K562 (cell line): ENCODE data around the gene DHRS3. TPM values are rescaled to one million over a fixed set of nuclear protein-coding genes. Genes with fewer than 3 reads are reported as not detected.
A peak's percentile ranks its signal among the peaks of the same experiment; 100 is the strongest.

Experiments
- CBX5 ChIP-seq: IDR thresholded peaks from 2 replicates; pipeline ENCODE4 v1.6.1; 2014; ENCODE audit warnings: low read depth, borderline replicate concordance
- CEBPG ChIP-seq, 3 experiments: fragments of 200-800 bp in 1 of 3; sonication (Bioruptor generic) in 1 of 3; sonication (generic) in 1 of 3; formaldehyde crosslinking in 1 of 3; IDR thresholded peaks in 2 of 3; conservative IDR thresholded peaks in 1 of 3; 2 replicates each; pipeline versions ENCODE4 v1.6.1 to v1.8.0; 2016 to 2022; ENCODE audit warnings: missing compliant biosample characterization in 2 of 3, missing genetic modification characterization in 2 of 3, mild to moderate bottlenecking in 1 of 3, missing genetic modification reagents in 1 of 3
- FOXK1 ChIP-seq: sonication (generic); formaldehyde crosslinking; IDR thresholded peaks from 2 replicates; pipeline ENCODE4 v1.8.0; 2022; ENCODE audit warnings: missing genetic modification reagents, mild to moderate bottlenecking, borderline replicate concordance
- HDAC3 ChIP-seq: fragments of 450-650 bp; IDR thresholded peaks from 2 replicates; pipeline ENCODE4 v1.6.1; 2018; ENCODE audit warnings: borderline replicate concordance, mild to moderate bottlenecking, moderate library complexity; ENCODE audit not compliant: partially characterized antibody
- HLTF ChIP-seq: fragments of 450-650 bp; IDR thresholded peaks from 2 replicates; pipeline ENCODE4 v1.6.1; 2016
- KLF1 ChIP-seq: fragments of 450-650 bp; IDR thresholded peaks from 2 replicates; pipeline ENCODE4 v1.6.1; 2016; ENCODE audit warnings: missing genetic modification characterization, missing compliant biosample characterization
- MCM2 ChIP-seq: fragments of 450-650 bp; IDR thresholded peaks from 2 replicates; pipeline ENCODE4 v1.6.1; 2017; ENCODE audit warnings: low read depth, mild to moderate bottlenecking
- MCM3 ChIP-seq: fragments of 450-650 bp; IDR thresholded peaks from 2 replicates; pipeline ENCODE4 v1.6.1; 2016
- MTA3 ChIP-seq: fragments of 450-650 bp; formaldehyde crosslinking; IDR thresholded peaks from 2 replicates; pipeline ENCODE4 v1.6.1; 2017; ENCODE audit warnings: mild to moderate bottlenecking, borderline replicate concordance
- NR2F6 ChIP-seq: fragments of 450-650 bp; formaldehyde crosslinking; IDR thresholded peaks from 2 replicates; pipeline ENCODE4 v1.4.0; 2020; ENCODE audit warnings: mild to moderate bottlenecking
- SAP30 ChIP-seq: fragments of 200-600 bp; sonication (generic); IDR thresholded peaks from 2 replicates; pipeline ENCODE4 v1.6.1; 2012; ENCODE audit warnings: borderline replicate concordance, low read depth, mild to moderate bottlenecking, moderate library complexity, low read length, control low read depth, inconsistent platforms; ENCODE audit not compliant: insufficient read depth, poor library complexity, severe bottlenecking
- SMAD1 ChIP-seq: fragments of 150-350 bp; IDR thresholded peaks from 2 replicates; pipeline ENCODE4 v1.6.1; 2014; ENCODE audit warnings: low read length, low read depth; ENCODE audit not compliant: partially characterized antibody
- SMAD3 ChIP-seq: fragments of 450-650 bp; formaldehyde crosslinking; conservative IDR thresholded peaks from 2 replicates; pipeline ENCODE4 v1.4.0; 2020; ENCODE audit warnings: mild to moderate bottlenecking
- TEAD2 ChIP-seq: fragments of 450-650 bp; IDR thresholded peaks from 2 replicates; pipeline ENCODE4 v1.6.1; 2016; ENCODE audit warnings: missing genetic modification characterization, control low read depth, missing compliant biosample characterization
- TFAM ChIP-seq: fragments of 250-450 bp; sonication (Bioruptor Pico); conservative IDR thresholded peaks from 2 replicates; pipeline ENCODE4 v1.5.0; 2021; ENCODE audit warnings: mild to moderate bottlenecking, moderate library complexity
- U2AF2 ChIP-seq: fragments of 200-400 bp; formaldehyde crosslinking; optimal IDR thresholded peaks from 2 replicates; pipeline ENCODE3; 2017; ENCODE audit warnings: low read depth, mild to moderate bottlenecking, low read length
- ZNF140 ChIP-seq: fragments of 250-450 bp; sonication (Bioruptor Pico); IDR thresholded peaks from 2 replicates; pipeline ENCODE4 v1.8.0; 2021; ENCODE audit warnings: moderate library complexity, mild to moderate bottlenecking, inconsistent platforms
- ZNF239 ChIP-seq: fragments of 250-450 bp; sonication (Bioruptor Pico); IDR thresholded peaks from 2 replicates; pipeline ENCODE4 v1.4.0; 2020; ENCODE audit warnings: mild to moderate bottlenecking
- ZNF436 ChIP-seq: fragments of 250-450, 450-650 bp; sonication (Bioruptor Pico); formaldehyde crosslinking; IDR thresholded peaks from 2 replicates; pipeline ENCODE4 v1.7.0; 2020; ENCODE audit warnings: mild to moderate bottlenecking
- polyA plus RNA-seq, 8 experiments: library from polyadenylated mRNA; depleted of rRNA in 4 of 8; stranded (reverse) in 5 of 8; unstranded in 3 of 8; fragments of >200 nt; fragmentation: Nextera tagmentation in 2 of 8; fragmentation: Illumina TruSeq in 1 of 8; extraction: Ambion mirVana in 2 of 8; extraction: Trizol in 1 of 8; gene quantifications; 2 replicates each; pipeline versions ENCODE4 v1.2.1 to v1.2.3, GENCODE V29; 2011 to 2014; ENCODE audit warnings: inconsistent platforms in 1 of 8, missing spikeins in 1 of 8
- total RNA-seq, 7 experiments: library from RNA; depleted of rRNA in 6 of 7; stranded (reverse); fragments of >200 nt in 6 of 7; fragmentation: Illumina TruSeq in 2 of 7; extraction: Trizol in 2 of 7; gene quantifications; 2 replicates each; pipeline versions ENCODE4 v1.2.1 to v1.2.3, GENCODE V29; 2011 to 2021; ENCODE audit warnings: low replicate concordance in 1 of 7
- TF ChIP-seq, protein P1 (sequence below): sonication (generic); formaldehyde crosslinking; IDR thresholded peaks from 2 replicates; pipeline ENCODE4 v1.8.0; 2023; ENCODE audit warnings: mild to moderate bottlenecking, missing genetic modification reagents
- TF ChIP-seq, protein P2 (sequence below), 2 experiments: fragments of 450-650 bp in 1 of 2; sonication (generic) in 1 of 2; formaldehyde crosslinking in 1 of 2; IDR thresholded peaks in 1 of 2; conservative IDR thresholded peaks in 1 of 2; 2 replicates each; pipeline versions ENCODE4 v1.6.1 to v1.8.1; 2016 to 2023; ENCODE audit warnings: mild to moderate bottlenecking in 2 of 2, moderate library complexity in 2 of 2, inconsistent platforms in 1 of 2, missing genetic modification reagents in 1 of 2
- TF ChIP-seq, protein P3 (sequence below): fragments of 450-650 bp; IDR thresholded peaks from 2 replicates; pipeline ENCODE4 v1.6.1; 2016; ENCODE audit warnings: low read depth, mild to moderate bottlenecking, moderate library complexity

The DHRS3 gene
- total and polyA plus RNA-seq, 9 of the 15 experiments (the other 6 are each of a cell fraction or from before 2014, with no cell fraction given): 21.0 to 116 (median 58.7) TPM

DNA sequence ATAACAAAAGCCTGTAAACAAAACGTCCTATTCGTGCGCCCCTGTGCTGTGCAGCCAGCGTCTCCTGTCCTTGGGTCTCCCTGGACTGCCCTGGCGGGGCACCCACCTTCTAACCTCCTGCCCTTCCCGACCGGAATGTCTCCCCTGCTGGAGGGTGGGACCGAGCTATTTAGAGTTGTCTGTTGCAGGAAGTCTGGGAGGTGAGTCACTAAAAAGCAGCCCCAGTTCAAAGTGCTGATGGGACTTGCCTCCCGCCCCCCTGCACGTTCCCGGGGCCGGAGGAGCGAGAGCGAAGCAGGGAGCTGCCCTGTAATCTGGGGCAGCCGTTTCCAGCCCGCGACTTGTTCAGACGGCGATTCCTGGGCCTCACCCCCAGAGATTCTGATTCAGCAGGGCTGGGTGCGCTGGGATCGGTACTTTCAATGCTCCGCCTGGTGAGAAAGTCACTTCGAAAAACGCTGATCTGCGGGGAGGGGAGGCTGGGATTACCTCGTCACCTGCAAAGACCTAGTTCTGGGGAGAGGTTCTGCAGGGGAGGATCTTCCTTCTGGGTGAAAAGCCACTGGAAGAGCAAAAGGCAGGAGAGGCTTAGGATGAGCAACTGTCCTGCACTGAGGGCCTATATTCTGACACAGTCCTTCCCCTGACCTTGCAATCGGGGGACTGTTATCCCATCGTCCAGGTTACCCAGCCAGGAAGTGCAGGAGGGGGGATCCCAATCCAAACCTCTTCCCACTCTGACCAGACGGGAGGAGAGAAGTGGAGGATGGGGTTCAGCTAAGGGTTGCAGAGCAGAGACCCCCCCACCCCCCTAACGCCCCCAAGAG, 1.2 kb upstream of the DHRS3 start (continued):
- no peak for TF ChIP-seq KLF1
- no peak for TF ChIP-seq MCM3
- TF ChIP-seq, protein P1, sequence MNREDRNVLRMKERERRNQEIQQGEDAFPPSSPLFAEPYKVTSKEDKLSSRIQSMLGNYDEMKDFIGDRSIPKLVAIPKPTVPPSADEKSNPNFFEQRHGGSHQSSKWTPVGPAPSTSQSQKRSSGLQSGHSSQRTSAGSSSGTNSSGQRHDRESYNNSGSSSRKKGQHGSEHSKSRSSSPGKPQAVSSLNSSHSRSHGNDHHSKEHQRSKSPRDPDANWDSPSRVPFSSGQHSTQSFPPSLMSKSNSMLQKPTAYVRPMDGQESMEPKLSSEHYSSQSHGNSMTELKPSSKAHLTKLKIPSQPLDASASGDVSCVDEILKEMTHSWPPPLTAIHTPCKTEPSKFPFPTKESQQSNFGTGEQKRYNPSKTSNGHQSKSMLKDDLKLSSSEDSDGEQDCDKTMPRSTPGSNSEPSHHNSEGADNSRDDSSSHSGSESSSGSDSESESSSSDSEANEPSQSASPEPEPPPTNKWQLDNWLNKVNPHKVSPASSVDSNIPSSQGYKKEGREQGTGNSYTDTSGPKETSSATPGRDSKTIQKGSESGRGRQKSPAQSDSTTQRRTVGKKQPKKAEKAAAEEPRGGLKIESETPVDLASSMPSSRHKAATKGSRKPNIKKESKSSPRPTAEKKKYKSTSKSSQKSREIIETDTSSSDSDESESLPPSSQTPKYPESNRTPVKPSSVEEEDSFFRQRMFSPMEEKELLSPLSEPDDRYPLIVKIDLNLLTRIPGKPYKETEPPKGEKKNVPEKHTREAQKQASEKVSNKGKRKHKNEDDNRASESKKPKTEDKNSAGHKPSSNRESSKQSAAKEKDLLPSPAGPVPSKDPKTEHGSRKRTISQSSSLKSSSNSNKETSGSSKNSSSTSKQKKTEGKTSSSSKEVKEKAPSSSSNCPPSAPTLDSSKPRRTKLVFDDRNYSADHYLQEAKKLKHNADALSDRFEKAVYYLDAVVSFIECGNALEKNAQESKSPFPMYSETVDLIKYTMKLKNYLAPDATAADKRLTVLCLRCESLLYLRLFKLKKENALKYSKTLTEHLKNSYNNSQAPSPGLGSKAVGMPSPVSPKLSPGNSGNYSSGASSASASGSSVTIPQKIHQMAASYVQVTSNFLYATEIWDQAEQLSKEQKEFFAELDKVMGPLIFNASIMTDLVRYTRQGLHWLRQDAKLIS (CRISPR knock-in tag): no peak
- TF ChIP-seq ZNF436 (CRISPR knock-in tag): no peak
- TF ChIP-seq ZNF239 (CRISPR knock-in tag): no peak
- peak; percentile 24 for TF ChIP-seq SMAD1
- TF ChIP-seq CBX5: peak; percentile 21; the same call in 1 of the 2 replicates
- TF ChIP-seq HDAC3: no peak
- no peak for TF ChIP-seq CEBPG (CRISPR knock-in tag; IDR thresholded peaks at IDR 0.05)
- TF ChIP-seq CEBPG (tag; conservative IDR thresholded peaks at IDR 0.05 in 1 of 2, IDR thresholded peaks at IDR 0.05 in 1 of 2): no peak
- TF ChIP-seq, protein P2, sequence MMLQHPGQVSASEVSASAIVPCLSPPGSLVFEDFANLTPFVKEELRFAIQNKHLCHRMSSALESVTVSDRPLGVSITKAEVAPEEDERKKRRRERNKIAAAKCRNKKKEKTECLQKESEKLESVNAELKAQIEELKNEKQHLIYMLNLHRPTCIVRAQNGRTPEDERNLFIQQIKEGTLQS (IDR thresholded peaks at IDR 0.05): peak; percentile 78
- TF ChIP-seq, protein P2 (CRISPR knock-in tag; conservative IDR thresholded peaks at IDR 0.05): no peak; the same call in 1 of the 2 replicates
- TF ChIP-seq MTA3: peak; percentile 50; the same call in 1 of the 2 replicates
- TF ChIP-seq, protein P3, sequence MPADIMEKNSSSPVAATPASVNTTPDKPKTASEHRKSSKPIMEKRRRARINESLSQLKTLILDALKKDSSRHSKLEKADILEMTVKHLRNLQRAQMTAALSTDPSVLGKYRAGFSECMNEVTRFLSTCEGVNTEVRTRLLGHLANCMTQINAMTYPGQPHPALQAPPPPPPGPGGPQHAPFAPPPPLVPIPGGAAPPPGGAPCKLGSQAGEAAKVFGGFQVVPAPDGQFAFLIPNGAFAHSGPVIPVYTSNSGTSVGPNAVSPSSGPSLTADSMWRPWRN: no peak
- no peak for TF ChIP-seq NR2F6 (CRISPR knock-in tag)
- TF ChIP-seq SAP30: no peak
- TF ChIP-seq SMAD3 (CRISPR knock-in tag): no peak
- no peak for TF ChIP-seq TEAD2 (tag)
- TF ChIP-seq U2AF2: no peak
- no peak for TF ChIP-seq MCM2
- TF ChIP-seq HLTF: no peak
- TF ChIP-seq FOXK1 (CRISPR knock-in tag): no peak
- TF ChIP-seq TFAM (CRISPR knock-in tag): no peak
- TF ChIP-seq ZNF140: no peak
